ENCODE data around the gene KCNMA1. TPM values are rescaled to one million over a fixed set of nuclear protein-coding genes. Genes with fewer than 3 reads are reported as not detected.

The KCNMA1 gene
- total RNA-seq, 3 donors from 2014 or later = 45.4 to 312 (median 62.4) TPM

DNA sequence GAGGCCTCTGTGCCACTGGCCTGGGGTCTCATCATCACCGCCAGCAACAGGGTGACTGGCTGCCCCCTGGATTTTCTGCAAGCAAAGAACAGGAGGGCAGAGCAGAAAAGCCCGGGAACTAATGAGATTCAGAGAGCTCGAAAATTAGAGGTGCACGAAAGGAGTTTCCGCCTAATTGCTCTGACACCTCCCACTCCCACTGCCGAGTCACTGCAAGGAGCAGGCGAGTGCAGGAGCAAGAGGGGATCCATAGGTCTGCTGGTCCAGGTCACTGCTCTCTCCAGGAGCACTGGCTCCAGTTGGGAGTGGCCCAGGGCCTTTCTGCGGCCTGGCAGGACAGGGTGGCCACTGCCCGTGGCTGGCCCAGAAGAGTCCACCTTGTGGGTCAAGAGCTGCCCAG lies 276.2 kb downstream of the KCNMA1 start:
- Histone ChIP-seq H3K4me3 (no peak overlapping the region), H3K36me3 (ENCODE audit: low read depth) (no peaks in the 10 kb centered on the region), H3K4me1 (ENCODE audit: low read depth) (no peaks in the 10 kb centered on the region), H3K9me3 (no peaks in the 10 kb centered on the region)
- no peak for ATAC-seq
- TF ChIP-seq, protein P1, sequence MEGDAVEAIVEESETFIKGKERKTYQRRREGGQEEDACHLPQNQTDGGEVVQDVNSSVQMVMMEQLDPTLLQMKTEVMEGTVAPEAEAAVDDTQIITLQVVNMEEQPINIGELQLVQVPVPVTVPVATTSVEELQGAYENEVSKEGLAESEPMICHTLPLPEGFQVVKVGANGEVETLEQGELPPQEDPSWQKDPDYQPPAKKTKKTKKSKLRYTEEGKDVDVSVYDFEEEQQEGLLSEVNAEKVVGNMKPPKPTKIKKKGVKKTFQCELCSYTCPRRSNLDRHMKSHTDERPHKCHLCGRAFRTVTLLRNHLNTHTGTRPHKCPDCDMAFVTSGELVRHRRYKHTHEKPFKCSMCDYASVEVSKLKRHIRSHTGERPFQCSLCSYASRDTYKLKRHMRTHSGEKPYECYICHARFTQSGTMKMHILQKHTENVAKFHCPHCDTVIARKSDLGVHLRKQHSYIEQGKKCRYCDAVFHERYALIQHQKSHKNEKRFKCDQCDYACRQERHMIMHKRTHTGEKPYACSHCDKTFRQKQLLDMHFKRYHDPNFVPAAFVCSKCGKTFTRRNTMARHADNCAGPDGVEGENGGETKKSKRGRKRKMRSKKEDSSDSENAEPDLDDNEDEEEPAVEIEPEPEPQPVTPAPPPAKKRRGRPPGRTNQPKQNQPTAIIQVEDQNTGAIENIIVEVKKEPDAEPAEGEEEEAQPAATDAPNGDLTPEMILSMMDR (IDR thresholded peaks at IDR 0.05) = no peak
- intact Hi-C loops (cut with DNase I, micrococcal nuclease) = no loop called here
- no peak for DNase-seq

DNA sequence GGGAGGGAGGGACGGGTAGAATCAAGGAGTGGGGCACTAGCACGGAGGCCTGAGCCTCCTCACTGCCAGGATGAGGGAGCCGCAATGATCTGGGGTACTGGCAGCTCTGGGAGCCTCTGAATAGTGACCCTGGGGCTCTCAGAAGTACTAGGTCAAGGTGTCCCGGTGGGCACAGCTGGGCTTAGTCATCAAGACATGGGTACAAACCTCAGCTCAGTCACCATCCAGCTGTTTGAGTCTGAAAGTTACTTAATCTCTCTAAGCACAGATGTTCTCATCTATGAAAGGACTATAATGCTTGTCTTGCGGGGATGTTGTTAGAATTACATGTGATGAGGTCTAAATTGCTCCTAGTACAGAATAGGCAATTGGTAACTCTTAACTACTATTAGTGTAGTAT lies 276.8 kb downstream of the KCNMA1 start:
- TF ChIP-seq, protein P1 (IDR thresholded peaks at IDR 0.05) = no peak
- ATAC-seq (no peak), DNase-seq (no peak)
- intact Hi-C loops (cut with DNase I, micrococcal nuclease) = no loop called here
- Histone ChIP-seq H3K9me3 (no peaks in the 10 kb centered on the region), H3K4me1 (ENCODE audit: low read depth) (no peaks in the 10 kb centered on the region), H3K36me3 (ENCODE audit: low read depth) (no peaks in the 10 kb centered on the region), H3K4me3 (no peak overlapping the region)

DNA sequence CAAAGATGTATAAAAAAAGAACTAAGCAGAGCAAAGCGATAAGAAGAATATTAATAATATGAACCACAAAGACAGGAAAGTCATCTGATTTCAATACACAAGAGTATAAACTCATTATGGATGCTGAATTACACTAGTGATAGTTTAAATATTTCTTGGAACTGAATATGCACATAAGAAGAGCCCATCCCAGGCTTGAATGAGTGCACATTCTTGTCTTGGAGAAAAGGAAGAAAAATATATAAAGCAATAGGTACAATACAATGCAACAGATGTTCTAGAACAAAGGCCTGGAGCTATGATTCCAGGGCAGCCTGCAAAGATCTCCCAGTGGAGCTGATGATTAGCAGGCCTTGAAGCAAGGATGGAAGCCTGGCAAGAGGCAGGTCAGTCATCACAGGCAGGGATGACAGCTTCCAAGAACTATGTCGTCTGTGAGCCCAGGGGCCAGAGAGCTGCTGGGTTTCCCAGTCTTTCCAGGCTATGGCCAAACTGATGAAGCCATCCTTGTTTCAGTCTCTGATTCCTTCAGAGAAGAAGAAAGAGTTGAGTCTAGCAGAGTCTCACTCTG lies 277.6 kb downstream of the KCNMA1 start:
- intact Hi-C loops (cut with DNase I, micrococcal nuclease) = no loop called here
- ATAC-seq (no peak), DNase-seq (no peak)
- Histone ChIP-seq H3K4me1 (ENCODE audit: low read depth) (no peaks in the 10 kb centered on the region), H3K36me3 (ENCODE audit: low read depth) (no peaks in the 10 kb centered on the region), H3K9me3 (no peaks in the 10 kb centered on the region), H3K4me3 (no peak overlapping the region)
- TF ChIP-seq, protein P1 (IDR thresholded peaks at IDR 0.05) = no peak

DNA sequence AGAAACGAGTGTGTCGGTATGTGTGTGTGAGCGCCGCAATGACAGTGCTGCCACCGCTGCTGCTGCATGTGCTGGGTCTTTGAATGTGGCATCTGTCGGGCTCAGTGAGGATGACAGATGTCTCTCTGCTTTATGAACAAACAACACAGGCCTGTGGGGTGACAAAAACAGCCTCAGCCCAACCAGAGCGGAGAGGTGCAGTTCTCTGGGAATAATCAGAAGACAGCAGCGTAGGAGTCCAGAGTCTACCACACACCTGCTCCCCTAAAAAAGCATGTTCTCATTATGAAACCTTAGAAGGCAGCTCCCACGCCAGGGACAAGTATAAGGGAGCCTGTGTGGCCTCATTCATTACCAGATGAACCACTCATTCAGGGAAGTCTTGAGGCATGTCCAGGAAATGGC lies 278.3 kb downstream of the KCNMA1 start:
- TF ChIP-seq, protein P1 (IDR thresholded peaks at IDR 0.05) = no peak
- Histone ChIP-seq H3K4me3 (no peak overlapping the region), H3K36me3 (ENCODE audit: low read depth) (no peaks in the 10 kb centered on the region), H3K9me3 (no peaks in the 10 kb centered on the region), H3K4me1 (ENCODE audit: low read depth) (no peaks in the 10 kb centered on the region)
- DNase-seq (no peak), ATAC-seq (no peak)
- intact Hi-C loops (cut with DNase I, micrococcal nuclease) = no loop called here

GRCh38 chr10:77358656-77359055 lies 279.0 kb downstream of the KCNMA1 start:
- H3K4me3 ChIP-seq = no peak overlapping the region
- DNase-seq (no peak), ATAC-seq (no peak)
- intact Hi-C loops (cut with DNase I, micrococcal nuclease) = no loop called here
- TF ChIP-seq, protein P1 (IDR thresholded peaks at IDR 0.05) = no peak
- no peaks in the 10 kb centered on the region for H3K9me3 ChIP-seq
- no peaks in the 10 kb centered on the region for H3K4me1 ChIP-seq (ENCODE audit: low read depth)
- no peaks in the 10 kb centered on the region for H3K36me3 ChIP-seq (ENCODE audit: low read depth)
